WTC11 (cell line): ENCODE results near the gene ARHGAP10. TPM values are rescaled to one million over a fixed set of nuclear protein-coding genes. Genes with fewer than 3 reads are reported as not detected.

Experiments used
- ATAC-seq: fragments of 200-7000 bp; cut with Tn5 transposase; 2 replicates; pipeline ENCODE4 v1.10.0; 2021; ENCODE audit warnings: mild to moderate bottlenecking, moderate library complexity
- CTCF ChIA-PET: fragments of 300-600 bp; sonication (Branson Sonifier 250); formaldehyde crosslinking; loops from one replicate; lab custom pipeline; 2021; ENCODE audit warnings: antibody characterized with exemption; lab: Charles Lee
- POLR2A ChIA-PET: fragments of 350-600 bp; sonication (Branson Sonifier 250); formaldehyde crosslinking; loops from one replicate; lab custom pipeline; 2021; ENCODE audit warnings: antibody characterized with exemption; lab: Charles Lee
- DNase-seq: peaks from one replicate; pipeline ENCODE4 v3.0.0; 2021; ENCODE audit warnings: low spot score
- H3K27ac Mint-ChIP-seq: 2 replicates; pipeline ENCODE4 v1.8.0; 2021; ENCODE audit warnings: mixed read lengths
- H3K27me3 Mint-ChIP-seq: 2 replicates; pipeline ENCODE4 v1.8.0; 2021; ENCODE audit warnings: low read depth, mild to moderate bottlenecking, moderate library complexity, mixed read lengths
- H3K36me3 Mint-ChIP-seq: 2 replicates; pipeline ENCODE4 v1.8.0; 2021; ENCODE audit warnings: mixed read lengths
- H3K4me1 Mint-ChIP-seq: 2 replicates; pipeline ENCODE4 v1.8.0; 2022; ENCODE audit warnings: mixed read lengths
- H3K4me3 Mint-ChIP-seq: 2 replicates; pipeline ENCODE4 v1.8.0; 2021; ENCODE audit warnings: mild to moderate bottlenecking, moderate library complexity, mixed read lengths
- H3K9me3 Mint-ChIP-seq: 2 replicates; pipeline ENCODE4 v1.8.0; 2021; ENCODE audit warnings: mixed read lengths
- ESRRA ChIP-seq: sonication (generic); formaldehyde crosslinking; IDR thresholded peaks from 2 replicates; pipeline ENCODE4 v1.8.1; 2022; ENCODE audit warnings: mild to moderate bottlenecking, missing genetic modification reagents, borderline replicate concordance
- FOXJ3 ChIP-seq: sonication (generic); formaldehyde crosslinking; IDR thresholded peaks from 2 replicates; pipeline ENCODE4 v1.9.0; 2021; ENCODE audit warnings: missing genetic modification reagents, mild to moderate bottlenecking, borderline replicate concordance
- IRF2 ChIP-seq: sonication (generic); formaldehyde crosslinking; IDR thresholded peaks from 2 replicates; pipeline ENCODE4 v1.8.0; 2022; ENCODE audit warnings: low read depth, missing genetic modification reagents, borderline replicate concordance
- JAZF1 ChIP-seq: fragments of 250-450 bp; sonication (Bioruptor Pico); IDR thresholded peaks from 2 replicates; pipeline ENCODE4 v1.9.0; 2021; ENCODE audit warnings: moderate library complexity, mild to moderate bottlenecking, inconsistent platforms
- MXD4 ChIP-seq: fragments of 250-450 bp; sonication (Bioruptor Pico); IDR thresholded peaks from 2 replicates; pipeline ENCODE4 v1.8.0; 2021; ENCODE audit warnings: mild to moderate bottlenecking, moderate library complexity, borderline replicate concordance
- NFATC4 ChIP-seq: fragments of 250-450 bp; sonication (Bioruptor Pico); IDR thresholded peaks from 2 replicates; pipeline ENCODE4 v1.9.0; 2021; ENCODE audit warnings: mild to moderate bottlenecking
- NFE2L1 ChIP-seq: sonication (generic); formaldehyde crosslinking; IDR thresholded peaks from 2 replicates; pipeline ENCODE4 v1.8.1; 2023; ENCODE audit warnings: missing genetic modification reagents
- PRRX2 ChIP-seq: fragments of 250-450 bp; sonication (Bioruptor Pico); IDR thresholded peaks from 2 replicates; pipeline ENCODE4 v1.8.0; 2021; ENCODE audit warnings: mild to moderate bottlenecking
- RELA ChIP-seq: sonication (generic); formaldehyde crosslinking; IDR thresholded peaks from 2 replicates; pipeline ENCODE4 v1.8.1; 2022; ENCODE audit warnings: missing genetic modification reagents, mild to moderate bottlenecking, borderline replicate concordance
- TCF7 ChIP-seq: sonication (generic); formaldehyde crosslinking; IDR thresholded peaks from 2 replicates; pipeline ENCODE4 v1.8.0; 2022; ENCODE audit warnings: mild to moderate bottlenecking, low read depth, missing genetic modification reagents, moderate library complexity
- ZNF219 ChIP-seq: sonication (generic); formaldehyde crosslinking; IDR thresholded peaks from 2 replicates; pipeline ENCODE4 v1.8.0; 2023; ENCODE audit warnings: missing genetic modification reagents, mild to moderate bottlenecking, borderline replicate concordance
- ZNF416 ChIP-seq: fragments of 250-450 bp; sonication (Bioruptor Pico); IDR thresholded peaks from 2 replicates; pipeline ENCODE4 v1.9.0; 2021; ENCODE audit warnings: mild to moderate bottlenecking, inconsistent platforms
- ZNF423 ChIP-seq: fragments of 250-450 bp; sonication (Bioruptor Pico); IDR thresholded peaks from 2 replicates; pipeline ENCODE4 v2.1.2; 2022; ENCODE audit warnings: mild to moderate bottlenecking, moderate library complexity
- ZNF671 ChIP-seq: fragments of 250-450 bp; sonication (Bioruptor Pico); IDR thresholded peaks from 2 replicates; pipeline ENCODE4 v1.8.0; 2021; ENCODE audit warnings: mild to moderate bottlenecking
- total RNA-seq: library from RNA; stranded (reverse); gene quantifications from 3 replicates; pipeline ENCODE4 v1.2.3, GENCODE V29; 2021
- TF ChIP-seq, protein P1 (sequence below): sonication (generic); formaldehyde crosslinking; IDR thresholded peaks from 2 replicates; pipeline ENCODE4 v1.8.1; 2022; ENCODE audit warnings: mild to moderate bottlenecking, moderate library complexity, missing genetic modification reagents
- TF ChIP-seq, protein P2 (sequence below): fragments of 250-450 bp; sonication (Bioruptor Pico); IDR thresholded peaks from 2 replicates; pipeline ENCODE4 v1.9.0; 2021; ENCODE audit warnings: mild to moderate bottlenecking
- TF ChIP-seq, protein P3 (sequence below): sonication (generic); formaldehyde crosslinking; IDR thresholded peaks from 2 replicates; pipeline ENCODE4 v1.8.0; 2022; ENCODE audit warnings: mild to moderate bottlenecking, missing genetic modification reagents
- TF ChIP-seq, protein P4 (sequence below): sonication (generic); formaldehyde crosslinking; conservative IDR thresholded peaks from 2 replicates; pipeline ENCODE4 v1.8.1; 2022; ENCODE audit warnings: mild to moderate bottlenecking, missing genetic modification reagents
- TF ChIP-seq, protein P5 (sequence below): sonication (generic); formaldehyde crosslinking; IDR thresholded peaks from 2 replicates; pipeline ENCODE4 v1.8.1; 2023; ENCODE audit warnings: mild to moderate bottlenecking, missing genetic modification reagents, moderate library complexity
- TF ChIP-seq, protein P6 (sequence below): sonication (generic); formaldehyde crosslinking; IDR thresholded peaks from 2 replicates; pipeline ENCODE4 v1.8.1; 2023; ENCODE audit warnings: mild to moderate bottlenecking, missing genetic modification reagents
- TF ChIP-seq, protein P7 (sequence below): sonication (generic); formaldehyde crosslinking; IDR thresholded peaks from 2 replicates; pipeline ENCODE4 v1.8.1; 2022; ENCODE audit warnings: mild to moderate bottlenecking, missing genetic modification reagents, moderate library complexity, borderline replicate concordance

ARHGAP10 gene
- total RNA-seq, 1 experiment from 2014 or later: 9.6 TPM

DNA sequence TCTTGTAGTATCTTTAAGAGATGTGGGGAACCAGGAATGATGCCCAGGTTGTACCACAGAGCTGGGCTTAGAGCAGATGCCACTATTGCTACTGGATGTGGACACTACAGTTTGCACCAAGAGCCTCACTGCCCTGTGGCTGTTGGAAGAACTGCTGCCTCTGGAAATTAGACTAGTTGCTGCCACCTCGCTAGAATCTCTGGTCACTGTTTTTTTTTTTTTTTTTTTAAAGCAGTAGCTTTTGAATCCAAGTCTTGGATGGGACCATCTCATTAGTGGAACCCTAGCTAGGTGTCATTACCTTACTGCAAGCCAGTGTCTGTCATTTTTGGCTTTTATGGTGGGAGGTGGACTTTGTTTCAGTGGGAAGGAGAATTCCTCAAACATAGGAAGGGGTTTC is 105.5 kb downstream of the ARHGAP10 start:
- H3K9me3 Mint-ChIP-seq: no peaks in the 10 kb centered on the region
- POLR2A ChIA-PET: interaction anchor here (0.6 kb wide), 1 partner anchor 25 kb away, joined by 4 read pairs; no protein-coding TSS in a partner anchor
- DNase-seq (no peak), ATAC-seq (peak; percentile 68; the same call in 1 of the 2 replicates)
- H3K4me3 Mint-ChIP-seq: no peak overlapping the region
- peaks cover 40% of the 10 kb centered on the region for H3K4me1 Mint-ChIP-seq
- no peaks in the 10 kb centered on the region for H3K27me3 Mint-ChIP-seq
- H3K36me3 Mint-ChIP-seq: no peaks in the 10 kb centered on the region
- H3K27ac Mint-ChIP-seq: no peak overlapping the region
- CTCF ChIA-PET: interaction anchor here (1.0 to 1.5 kb wide), 2 partner anchors 29 to 30 kb away, joined by 4 to 6 read pairs; no protein-coding TSS in a partner anchor
- TF ChIP-seq, protein P1, sequence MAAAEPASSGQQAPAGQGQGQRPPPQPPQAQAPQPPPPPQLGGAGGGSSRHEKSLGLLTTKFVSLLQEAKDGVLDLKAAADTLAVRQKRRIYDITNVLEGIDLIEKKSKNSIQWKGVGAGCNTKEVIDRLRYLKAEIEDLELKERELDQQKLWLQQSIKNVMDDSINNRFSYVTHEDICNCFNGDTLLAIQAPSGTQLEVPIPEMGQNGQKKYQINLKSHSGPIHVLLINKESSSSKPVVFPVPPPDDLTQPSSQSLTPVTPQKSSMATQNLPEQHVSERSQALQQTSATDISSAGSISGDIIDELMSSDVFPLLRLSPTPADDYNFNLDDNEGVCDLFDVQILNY (CRISPR knock-in tag): no peak
- TF ChIP-seq, protein P2, sequence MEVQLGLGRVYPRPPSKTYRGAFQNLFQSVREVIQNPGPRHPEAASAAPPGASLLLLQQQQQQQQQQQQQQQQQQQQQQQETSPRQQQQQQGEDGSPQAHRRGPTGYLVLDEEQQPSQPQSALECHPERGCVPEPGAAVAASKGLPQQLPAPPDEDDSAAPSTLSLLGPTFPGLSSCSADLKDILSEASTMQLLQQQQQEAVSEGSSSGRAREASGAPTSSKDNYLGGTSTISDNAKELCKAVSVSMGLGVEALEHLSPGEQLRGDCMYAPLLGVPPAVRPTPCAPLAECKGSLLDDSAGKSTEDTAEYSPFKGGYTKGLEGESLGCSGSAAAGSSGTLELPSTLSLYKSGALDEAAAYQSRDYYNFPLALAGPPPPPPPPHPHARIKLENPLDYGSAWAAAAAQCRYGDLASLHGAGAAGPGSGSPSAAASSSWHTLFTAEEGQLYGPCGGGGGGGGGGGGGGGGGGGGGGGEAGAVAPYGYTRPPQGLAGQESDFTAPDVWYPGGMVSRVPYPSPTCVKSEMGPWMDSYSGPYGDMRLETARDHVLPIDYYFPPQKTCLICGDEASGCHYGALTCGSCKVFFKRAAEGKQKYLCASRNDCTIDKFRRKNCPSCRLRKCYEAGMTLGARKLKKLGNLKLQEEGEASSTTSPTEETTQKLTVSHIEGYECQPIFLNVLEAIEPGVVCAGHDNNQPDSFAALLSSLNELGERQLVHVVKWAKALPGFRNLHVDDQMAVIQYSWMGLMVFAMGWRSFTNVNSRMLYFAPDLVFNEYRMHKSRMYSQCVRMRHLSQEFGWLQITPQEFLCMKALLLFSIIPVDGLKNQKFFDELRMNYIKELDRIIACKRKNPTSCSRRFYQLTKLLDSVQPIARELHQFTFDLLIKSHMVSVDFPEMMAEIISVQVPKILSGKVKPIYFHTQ: no peak
- TF ChIP-seq NFATC4 (CRISPR knock-in tag): no peak
- TF ChIP-seq, all 79 proteins: peak for 0

DNA sequence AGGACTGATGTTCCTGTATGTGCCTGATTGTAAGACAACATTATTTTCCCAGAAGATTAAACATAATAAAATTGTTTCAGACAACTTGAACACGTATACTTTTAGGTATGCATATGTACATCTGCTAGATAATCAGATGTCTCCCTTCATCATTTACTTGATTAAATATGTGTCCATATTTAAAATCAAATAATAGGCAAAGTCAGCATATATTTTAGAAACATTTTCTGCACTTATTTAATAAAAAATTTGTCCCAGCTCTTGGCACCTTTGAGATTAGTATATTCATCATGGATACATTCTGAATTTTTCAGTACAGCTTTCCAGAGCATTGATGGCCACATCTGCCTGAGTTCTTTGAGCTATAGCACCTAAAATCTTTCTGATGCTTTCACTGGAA is 106.0 kb downstream of the ARHGAP10 start:
- H3K27ac Mint-ChIP-seq: no peak overlapping the region
- no peaks in the 10 kb centered on the region for H3K9me3 Mint-ChIP-seq
- DNase-seq (no peak), ATAC-seq (no peak)
- H3K36me3 Mint-ChIP-seq: no peaks in the 10 kb centered on the region
- POLR2A ChIA-PET: interaction anchor here (0.6 kb wide), 1 partner anchor 25 kb away, joined by 4 read pairs; no protein-coding TSS in a partner anchor
- H3K27me3 Mint-ChIP-seq: no peaks in the 10 kb centered on the region
- CTCF ChIA-PET: interaction anchor here (1.0 to 1.5 kb wide), 2 partner anchors 28 to 29 kb away, joined by 4 to 6 read pairs; no protein-coding TSS in a partner anchor
- peaks cover 43% of the 10 kb centered on the region for H3K4me1 Mint-ChIP-seq
- no peak for TF ChIP-seq JAZF1 (CRISPR knock-in tag)
- TF ChIP-seq, protein P3, sequence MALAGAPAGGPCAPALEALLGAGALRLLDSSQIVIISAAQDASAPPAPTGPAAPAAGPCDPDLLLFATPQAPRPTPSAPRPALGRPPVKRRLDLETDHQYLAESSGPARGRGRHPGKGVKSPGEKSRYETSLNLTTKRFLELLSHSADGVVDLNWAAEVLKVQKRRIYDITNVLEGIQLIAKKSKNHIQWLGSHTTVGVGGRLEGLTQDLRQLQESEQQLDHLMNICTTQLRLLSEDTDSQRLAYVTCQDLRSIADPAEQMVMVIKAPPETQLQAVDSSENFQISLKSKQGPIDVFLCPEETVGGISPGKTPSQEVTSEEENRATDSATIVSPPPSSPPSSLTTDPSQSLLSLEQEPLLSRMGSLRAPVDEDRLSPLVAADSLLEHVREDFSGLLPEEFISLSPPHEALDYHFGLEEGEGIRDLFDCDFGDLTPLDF (CRISPR knock-in tag): no peak
- TF ChIP-seq ZNF671: no peak
- no peak for TF ChIP-seq FOXJ3
- TF ChIP-seq ESRRA: no peak
- TF ChIP-seq PRRX2 (CRISPR knock-in tag): no peak
- no peak for TF ChIP-seq ZNF416 (CRISPR knock-in tag)
- TF ChIP-seq, protein P4, sequence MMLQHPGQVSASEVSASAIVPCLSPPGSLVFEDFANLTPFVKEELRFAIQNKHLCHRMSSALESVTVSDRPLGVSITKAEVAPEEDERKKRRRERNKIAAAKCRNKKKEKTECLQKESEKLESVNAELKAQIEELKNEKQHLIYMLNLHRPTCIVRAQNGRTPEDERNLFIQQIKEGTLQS (CRISPR knock-in tag): no peak
- no peak for TF ChIP-seq NFE2L1
- TF ChIP-seq TCF7 (CRISPR knock-in tag): no peak
- TF ChIP-seq IRF2: no peak
- no peak for TF ChIP-seq RELA
- TF ChIP-seq ZNF423 (CRISPR knock-in tag): no peak
- TF ChIP-seq, protein P5, sequence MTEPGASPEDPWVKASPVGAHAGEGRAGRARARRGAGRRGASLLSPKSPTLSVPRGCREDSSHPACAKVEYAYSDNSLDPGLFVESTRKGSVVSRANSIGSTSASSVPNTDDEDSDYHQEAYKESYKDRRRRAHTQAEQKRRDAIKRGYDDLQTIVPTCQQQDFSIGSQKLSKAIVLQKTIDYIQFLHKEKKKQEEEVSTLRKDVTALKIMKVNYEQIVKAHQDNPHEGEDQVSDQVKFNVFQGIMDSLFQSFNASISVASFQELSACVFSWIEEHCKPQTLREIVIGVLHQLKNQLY (CRISPR knock-in tag): no peak
- no peak for TF ChIP-seq ZNF219
- TF ChIP-seq, protein P6, sequence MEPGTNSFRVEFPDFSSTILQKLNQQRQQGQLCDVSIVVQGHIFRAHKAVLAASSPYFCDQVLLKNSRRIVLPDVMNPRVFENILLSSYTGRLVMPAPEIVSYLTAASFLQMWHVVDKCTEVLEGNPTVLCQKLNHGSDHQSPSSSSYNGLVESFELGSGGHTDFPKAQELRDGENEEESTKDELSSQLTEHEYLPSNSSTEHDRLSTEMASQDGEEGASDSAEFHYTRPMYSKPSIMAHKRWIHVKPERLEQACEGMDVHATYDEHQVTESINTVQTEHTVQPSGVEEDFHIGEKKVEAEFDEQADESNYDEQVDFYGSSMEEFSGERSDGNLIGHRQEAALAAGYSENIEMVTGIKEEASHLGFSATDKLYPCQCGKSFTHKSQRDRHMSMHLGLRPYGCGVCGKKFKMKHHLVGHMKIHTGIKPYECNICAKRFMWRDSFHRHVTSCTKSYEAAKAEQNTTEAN (CRISPR knock-in tag): no peak
- TF ChIP-seq, protein P7, sequence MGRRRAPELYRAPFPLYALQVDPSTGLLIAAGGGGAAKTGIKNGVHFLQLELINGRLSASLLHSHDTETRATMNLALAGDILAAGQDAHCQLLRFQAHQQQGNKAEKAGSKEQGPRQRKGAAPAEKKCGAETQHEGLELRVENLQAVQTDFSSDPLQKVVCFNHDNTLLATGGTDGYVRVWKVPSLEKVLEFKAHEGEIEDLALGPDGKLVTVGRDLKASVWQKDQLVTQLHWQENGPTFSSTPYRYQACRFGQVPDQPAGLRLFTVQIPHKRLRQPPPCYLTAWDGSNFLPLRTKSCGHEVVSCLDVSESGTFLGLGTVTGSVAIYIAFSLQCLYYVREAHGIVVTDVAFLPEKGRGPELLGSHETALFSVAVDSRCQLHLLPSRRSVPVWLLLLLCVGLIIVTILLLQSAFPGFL (CRISPR knock-in tag): no peak
- TF ChIP-seq MXD4: no peak
- H3K4me3 Mint-ChIP-seq: no peak overlapping the region
